Hippocampal formation (tissue), 2 donors: ENCODE measurements around the gene ZNF737.
A peak's percentile ranks its signal among the peaks of the same experiment; 100 is the strongest.
"Not testable (repeated sequence)": the region's sequence is repeated elsewhere in the genome, so short reads cannot be mapped to it uniquely, and the experiment has no call there.

Source experiments
- DNase-seq, 2 donors: peaks; one replicate each; lab custom pipeline; 2025; lab: John Stamatoyannopoulos, UW

ZNF737 gene

DNA sequence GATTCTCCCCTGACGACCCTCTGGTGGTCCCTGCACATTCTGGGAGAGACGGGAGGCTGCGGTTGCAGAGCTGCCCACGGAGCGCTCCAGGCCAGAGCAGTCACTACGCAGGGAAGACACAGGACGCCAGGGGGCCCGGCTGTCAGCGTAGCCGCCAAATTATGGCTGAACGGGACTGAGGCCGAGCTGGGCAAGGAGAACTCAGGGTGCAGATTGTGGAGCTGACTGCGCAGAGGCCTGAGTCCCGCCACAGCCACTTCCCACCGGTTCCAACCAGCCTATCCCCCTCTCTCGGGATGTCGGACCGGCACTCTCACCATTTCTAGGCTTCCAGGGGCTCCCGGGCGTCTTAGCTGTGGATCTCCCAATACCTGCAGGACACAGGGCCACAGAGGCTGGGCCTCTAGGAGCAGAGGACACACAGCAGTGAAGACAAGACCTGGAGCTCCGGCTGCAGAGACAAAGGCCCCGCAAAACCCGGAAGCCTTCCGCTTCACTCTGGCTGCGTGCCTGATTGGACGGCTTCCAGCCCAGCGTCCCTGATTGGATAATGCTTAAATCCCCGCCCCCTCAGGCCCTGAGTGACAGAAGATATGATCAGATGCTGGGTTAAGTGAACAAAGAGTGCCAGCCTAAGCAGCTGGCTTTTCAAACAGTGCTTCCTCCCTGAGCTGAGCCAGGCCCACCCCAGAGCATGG lies at the start of gene ZNF737:
Gene ZNF737, minus strand, starts transcription at position 461 of the 698 bp plus-strand sequence. Its CDS starts 141 bp downstream, at position 320.
- DNase-seq: peak; percentile 94

DNA sequence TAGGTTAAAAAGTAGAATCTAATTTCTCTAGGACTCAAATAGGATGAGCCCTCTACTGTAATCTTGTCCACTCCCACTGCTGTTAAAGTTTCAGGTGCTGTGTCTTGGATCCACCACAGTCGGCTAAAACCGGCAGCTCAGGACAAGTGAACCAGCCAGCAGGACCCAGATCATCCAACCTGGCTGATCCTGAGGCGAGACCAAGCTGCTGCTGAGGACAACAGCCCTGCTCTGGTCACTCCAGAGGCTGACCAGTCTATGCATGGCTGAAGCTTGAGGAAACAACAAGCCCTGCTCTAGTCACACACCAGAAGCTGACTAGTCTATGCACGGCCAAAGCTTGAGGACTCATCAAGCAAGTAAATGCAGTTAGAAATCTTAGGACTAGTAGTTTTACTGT lies 49.4 kb upstream of the ZNF737 start:
- not testable (repeated sequence) for DNase-seq

DNA sequence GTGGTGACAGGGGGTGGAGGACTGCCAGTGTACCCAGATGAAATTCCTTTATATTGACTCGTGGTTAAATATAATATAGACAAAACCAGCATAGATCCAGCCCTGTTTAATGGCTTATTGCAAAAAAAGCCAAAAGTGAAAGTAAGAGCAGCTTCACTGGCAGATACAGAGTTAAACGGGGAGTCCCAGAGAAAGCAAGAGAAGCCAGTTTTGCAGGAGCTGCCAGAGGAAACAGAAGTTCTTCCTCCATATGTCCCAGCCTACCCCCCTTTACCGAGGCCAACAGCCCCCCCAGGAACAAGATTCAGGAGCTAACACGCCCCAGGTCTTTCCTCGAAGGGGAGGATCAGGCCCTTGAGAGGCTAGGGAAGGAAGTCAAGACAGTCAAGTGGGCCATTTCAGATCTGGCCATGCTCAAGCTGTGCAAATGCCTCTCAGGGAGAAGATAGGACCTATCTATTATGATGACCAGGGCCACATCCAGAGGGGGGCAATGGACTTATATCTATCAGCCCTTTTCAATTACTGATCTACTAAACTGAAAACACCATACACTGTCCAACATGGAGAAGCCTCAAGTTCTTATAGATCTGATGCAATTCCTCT lies 47.2 kb upstream of the ZNF737 start:
- DNase-seq: no peak

DNA sequence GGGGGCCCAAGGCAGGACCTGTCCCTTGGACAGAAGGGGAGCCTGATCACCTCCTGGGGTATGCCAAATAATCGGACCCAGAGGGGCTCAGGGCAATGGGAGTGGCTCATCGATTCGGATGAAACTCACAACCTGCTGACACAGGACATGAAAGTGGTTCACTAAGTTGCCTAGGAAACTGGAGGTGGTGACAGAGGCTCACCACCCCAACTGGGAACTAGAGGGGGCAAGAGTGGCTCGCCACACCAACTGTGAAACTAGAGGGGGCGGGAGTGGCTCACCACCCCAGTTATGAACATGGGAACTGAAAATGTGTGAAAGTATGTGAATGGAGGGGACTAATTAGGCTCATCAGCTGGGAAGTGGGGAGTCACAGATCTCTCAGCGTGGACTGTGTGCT lies 46.3 kb upstream of the ZNF737 start:
- DNase-seq: no peak

DNA sequence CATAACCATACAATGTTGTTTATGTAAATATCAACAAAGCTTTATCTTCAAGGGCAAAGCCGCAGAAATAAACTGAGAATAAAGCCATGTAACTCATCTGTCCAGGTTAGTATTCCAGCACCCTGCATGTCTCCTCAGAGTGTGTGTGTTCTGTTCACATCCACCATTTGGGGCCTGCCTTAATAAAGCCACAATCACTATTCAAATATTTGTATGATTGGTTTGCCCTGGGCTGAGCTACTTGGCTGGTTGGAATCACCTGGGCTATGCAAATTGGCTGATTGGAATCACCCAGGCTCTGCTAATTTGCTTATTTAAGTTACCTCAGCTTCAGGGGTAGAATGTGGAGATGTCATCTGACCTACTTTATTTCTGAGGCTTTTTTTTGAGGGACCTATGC lies 42.4 kb upstream of the ZNF737 start:
- DNase-seq: no peak

DNA sequence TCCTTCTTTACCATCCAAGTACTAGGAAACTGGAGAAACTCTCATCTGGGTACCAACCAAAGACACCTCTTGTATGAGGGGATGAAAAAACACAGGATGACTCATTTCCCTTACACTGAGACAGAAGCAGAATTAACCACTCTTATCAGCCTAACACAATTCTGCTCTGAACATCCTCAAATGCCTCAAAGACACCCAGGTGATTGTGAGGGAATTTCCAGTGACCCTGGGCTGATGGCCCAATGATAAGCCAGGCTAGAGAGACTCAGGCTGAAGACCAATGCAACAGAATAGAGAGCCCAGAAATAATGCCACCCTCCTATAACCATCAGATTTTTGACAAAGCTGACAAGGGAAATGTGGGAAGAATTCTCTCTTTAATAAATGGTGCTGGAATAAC lies 7.0 kb downstream of the ZNF737 start:
- no peak for DNase-seq

DNA sequence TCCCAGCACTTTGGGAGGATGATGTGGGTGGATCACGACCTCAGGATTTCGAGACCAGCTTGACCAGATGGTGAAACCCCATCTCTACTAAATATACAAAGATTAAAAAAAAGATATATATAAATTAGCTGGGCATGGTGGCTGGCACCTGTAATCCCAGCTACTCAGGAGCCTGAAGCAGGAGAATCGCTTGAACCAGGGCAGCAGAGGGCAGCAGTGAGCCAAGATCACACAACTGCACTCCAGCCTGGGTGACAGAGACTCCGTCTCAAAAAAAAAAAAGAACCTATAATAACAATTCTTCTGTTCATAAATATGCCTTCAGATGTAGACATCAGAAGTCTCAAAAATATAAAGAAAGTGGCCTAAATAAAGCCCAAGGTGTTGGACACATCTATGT lies 7.6 kb downstream of the ZNF737 start:
- DNase-seq: no peak

DNA sequence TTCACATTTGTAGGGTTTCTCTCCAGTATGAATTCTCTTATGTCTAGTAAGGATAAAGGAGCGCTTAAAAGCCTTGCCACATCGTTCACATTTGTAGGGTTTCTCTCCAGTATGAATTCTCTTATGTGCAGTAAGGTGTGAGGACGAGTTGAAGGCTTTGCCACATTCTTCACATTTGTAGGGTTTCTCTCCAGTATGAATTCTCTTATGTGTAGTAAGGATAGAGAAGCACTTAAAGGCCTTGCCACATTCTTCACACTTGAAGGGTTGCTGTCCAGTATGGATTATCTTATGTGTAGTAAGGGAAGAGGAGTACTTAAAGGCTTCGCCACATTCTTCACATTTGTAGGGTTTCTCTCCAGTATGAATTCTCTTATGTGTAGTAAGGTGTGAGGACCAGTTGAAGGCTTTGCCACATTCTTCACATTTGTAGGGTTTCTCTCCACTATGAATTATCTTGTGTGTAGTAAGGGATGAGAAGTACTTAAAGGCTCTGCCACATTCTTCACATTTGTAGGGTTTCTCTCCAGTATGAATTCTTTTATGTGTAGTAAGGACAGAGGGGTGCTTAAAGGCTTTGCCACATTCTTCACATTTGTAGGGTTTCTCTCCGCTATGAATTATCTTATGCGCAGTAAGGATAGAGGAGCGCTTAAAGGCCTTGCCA lies 20.8 kb downstream of the ZNF737 start:
- DNase-seq: not testable (repeated sequence)

DNA sequence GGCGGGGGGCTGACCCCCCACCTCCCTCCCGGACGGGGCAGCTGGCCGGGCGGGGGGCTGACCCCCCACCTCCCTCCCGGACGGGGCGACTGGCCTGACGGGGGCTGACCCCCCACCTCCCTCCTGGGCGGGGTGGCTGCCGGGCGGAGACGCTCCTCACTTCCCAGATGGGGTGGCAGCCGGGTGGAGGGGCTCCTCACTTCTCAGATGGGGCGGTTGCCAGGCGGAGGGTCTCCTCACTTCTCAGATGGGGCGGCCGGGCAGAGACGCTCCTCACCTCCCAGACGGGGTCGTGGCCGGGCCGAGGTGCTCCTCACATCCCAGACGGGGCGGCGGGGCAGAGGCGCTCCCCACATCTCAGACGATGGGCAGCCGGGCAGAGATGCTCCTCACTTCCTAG lies 35.3 kb downstream of the ZNF737 start:
- DNase-seq: not testable (repeated sequence)

DNA sequence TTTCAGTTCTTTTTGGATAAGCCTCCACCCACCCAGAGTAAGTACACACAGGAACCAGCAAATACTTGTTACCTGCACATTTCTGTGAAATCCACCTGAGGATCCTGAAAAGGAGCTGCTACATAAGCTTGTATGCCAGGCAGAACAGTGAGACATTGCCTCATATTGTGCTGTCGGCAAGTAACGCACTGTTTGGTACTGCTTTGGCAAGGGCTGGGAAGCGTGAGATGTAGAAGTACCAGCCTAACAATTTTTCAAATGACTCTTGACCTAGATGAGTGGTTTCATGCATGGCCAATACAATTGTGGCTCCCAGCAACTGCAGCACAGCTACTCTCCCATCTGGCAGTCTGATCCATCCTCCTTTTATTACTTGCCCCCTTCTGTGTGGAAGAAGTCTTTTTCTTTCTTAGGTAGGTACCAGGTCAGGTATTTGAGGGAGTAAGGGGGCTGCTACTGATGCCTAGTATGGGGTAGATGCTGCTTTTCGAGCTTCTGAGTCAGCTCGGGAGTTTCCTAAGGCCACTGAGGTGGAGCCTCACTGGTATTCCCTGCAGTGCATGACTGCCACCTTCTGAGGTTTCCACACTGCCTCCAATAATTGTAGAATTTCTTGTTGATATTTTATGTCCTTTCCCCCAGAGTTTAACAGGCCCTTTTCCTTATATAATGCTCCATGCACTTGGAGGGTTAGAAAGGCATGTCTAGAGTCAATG lies 52.2 kb downstream of the ZNF737 start:
- peak in 1 of 2 donors; percentile 0 for DNase-seq

DNA sequence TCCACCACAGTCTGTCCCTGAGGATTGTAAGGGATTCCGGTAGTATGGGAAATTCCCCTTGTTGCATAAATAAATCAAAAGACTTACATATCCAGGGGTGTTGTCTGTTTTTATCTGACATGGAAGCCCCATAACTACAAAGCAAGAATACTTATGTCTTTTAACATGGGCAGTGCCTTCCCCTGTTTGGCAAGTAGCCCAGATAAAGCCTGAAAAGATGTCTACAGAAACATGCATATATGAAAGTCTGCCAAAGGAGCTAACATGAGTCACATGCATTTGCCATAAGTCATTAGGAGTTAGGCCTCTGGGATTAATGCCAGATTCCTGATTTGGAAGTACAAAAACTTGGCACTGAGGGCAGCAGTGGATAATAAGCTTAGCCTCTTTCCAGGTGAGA lies 62.1 kb downstream of the ZNF737 start:
- no peak for DNase-seq
